NCI-H2029 treated with DMSO at 0.1 percent for 48 hours (cell line): ENCODE measurements around the gene U2AF1L4.
"Not testable (repeated sequence)": the region's sequence is repeated elsewhere in the genome, so short reads cannot be mapped to it uniquely, and the experiment has no call there.

ENCODE experiments used
- DNase-seq: peaks from one replicate; lab custom pipeline; 2025; lab: John Stamatoyannopoulos, UW

U2AF1L4 gene

DNA sequence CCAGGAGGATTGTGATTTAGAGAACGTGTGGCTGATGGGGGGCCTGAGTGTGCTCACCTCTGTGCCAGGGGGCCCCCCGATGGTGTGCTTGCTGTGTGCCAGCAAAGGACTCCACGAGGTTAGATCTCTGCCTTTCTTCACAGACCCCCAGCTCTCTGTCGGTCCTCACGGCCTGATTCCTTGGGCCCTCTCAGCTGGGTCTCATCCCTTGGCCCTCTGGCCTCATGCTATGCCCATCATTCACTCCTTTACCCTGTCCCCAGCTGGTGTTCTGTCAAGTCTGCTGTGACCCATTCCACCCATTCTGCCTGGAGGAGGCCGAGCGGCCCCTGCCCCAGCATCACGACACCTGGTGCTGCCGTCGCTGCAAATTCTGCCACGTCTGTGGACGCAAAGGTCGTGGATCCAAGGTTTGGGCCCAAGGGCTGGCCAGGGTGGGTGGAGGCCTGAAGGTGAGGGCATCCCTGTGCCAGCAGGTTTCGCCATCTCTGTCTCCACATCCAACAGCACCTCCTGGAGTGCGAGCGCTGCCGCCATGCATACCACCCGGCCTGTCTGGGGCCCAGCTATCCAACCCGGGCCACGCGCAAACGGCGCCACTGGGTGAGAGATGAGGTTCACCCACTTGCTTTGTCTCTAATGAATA is 19.9 kb downstream of the U2AF1L4 start:
- no peak for DNase-seq

DNA sequence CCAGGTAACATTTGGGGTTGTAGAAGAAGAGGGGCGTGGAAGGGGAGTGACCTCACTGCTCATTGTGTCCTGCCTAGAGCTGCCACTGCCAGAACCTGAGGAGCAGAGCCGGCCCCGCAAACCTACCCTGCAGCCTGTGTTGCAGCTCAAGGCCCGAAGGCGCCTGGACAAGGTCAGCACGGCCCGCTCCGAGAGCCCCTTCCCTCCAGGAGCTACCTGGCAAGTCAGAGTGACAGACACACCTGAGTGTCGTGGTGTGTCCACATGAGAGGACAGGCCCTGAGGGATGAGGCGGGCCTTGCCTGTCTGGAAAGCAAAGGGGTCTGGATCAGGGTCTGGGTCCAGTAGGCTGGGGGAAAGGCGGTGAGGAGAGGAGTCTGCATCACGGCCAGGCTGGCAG is 20.7 kb downstream of the U2AF1L4 start:
- DNase-seq, result no peak

- DNase-seq, result not testable (repeated sequence)
Observed at GRCh38 chr19:35724132-35724531, 21.1 kb downstream of the U2AF1L4 start.

DNA sequence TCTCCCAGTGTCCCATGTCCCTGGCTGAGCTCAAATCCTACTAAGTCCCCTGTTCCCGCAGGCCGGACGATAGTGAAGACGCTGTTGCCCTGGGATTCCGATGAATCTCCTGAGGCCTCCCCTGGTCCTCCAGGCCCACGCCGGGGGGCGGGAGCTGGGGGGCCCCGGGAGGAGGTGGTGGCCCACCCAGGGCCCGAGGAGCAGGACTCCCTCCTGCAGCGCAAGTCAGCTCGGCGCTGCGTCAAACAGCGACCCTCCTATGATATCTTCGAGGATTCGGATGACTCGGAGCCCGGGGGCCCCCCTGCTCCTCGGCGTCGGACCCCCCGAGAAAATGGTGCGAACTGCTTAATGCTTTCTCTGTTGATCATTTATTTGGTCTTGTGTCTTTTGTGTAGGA is 21.5 kb downstream of the U2AF1L4 start:
- no peak for DNase-seq

DNA sequence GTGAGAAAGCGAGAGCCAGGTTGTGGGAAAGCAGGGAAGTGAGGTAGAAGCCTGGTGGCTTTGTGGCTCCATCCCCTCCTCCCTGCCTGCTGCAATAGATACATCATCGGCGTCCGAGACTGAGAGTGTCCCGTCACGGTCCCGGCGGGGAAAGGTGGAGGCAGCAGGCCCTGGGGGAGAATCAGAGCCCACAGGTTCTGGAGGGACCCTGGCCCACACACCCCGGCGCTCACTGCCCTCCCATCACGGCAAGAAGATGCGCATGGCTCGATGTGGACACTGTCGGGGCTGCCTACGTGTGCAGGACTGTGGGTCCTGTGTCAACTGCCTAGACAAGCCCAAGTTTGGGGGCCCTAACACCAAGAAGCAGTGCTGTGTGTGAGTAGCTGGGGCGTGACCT is 22.3 kb downstream of the U2AF1L4 start:
- DNase-seq, result no peak

GRCh38 chr19:35722461-35722860 is 22.8 kb downstream of the U2AF1L4 start:
- DNase-seq, result no peak

- DNase-seq, result no peak
Observed at GRCh38 chr19:35721374-35721773, 23.8 kb downstream of the U2AF1L4 start.

DNA sequence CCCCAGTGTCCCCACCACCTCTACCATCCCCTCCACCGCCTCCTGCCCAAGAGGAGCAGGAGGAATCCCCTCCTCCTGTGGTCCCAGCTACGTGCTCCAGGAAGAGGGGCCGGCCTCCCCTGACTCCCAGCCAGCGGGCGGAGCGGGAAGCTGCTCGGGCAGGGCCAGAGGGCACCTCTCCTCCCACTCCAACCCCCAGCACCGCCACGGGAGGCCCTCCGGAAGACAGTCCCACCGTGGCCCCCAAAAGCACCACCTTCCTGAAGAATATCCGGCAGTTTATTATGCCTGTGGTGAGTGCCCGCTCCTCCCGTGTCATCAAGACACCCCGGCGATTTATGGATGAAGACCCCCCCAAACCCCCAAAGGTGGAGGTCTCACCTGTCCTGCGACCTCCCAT is 24.6 kb downstream of the U2AF1L4 start:
- no peak for DNase-seq

GRCh38 chr19:35720163-35720524 is 25.1 kb downstream of the U2AF1L4 start:
- no peak for DNase-seq

DNA sequence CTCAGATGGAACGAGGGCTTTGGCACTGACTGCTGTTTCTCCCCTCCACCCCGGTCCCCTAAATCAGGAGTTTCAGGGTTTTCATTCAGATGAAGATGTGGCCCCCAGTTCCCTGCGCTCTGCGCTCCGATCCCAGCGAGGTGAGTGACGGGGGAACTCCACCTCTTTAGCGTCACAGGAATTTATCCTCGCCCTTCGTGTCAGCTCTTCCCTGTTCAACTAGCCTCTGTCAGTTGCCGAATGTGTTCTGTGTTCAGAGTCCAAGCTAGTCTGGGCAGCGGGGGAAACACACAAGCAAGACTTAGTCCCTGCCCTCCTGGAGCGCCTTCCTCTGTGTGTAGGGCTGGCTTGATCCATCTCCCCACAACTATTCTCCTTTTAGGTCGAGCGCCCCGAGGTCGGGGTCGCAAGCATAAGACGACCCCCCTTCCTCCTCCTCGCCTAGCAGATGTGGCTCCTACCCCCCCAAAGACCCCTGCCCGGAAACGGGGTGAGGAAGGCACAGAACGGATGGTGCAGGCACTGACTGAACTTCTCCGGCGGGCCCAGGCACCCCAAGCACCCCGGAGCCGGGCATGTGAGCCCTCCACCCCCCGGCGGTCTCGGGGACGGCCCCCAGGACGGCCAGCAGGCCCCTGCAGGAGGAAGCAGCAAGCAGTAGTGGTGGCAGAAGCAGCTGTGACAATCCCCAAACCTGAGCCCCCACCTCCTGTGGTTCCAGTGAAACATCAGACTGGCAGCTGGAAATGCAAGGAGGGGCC is 25.6 kb downstream of the U2AF1L4 start:
- no peak for DNase-seq

GRCh38 chr19:35718345-35719041 is 26.7 kb downstream of the U2AF1L4 start:
- no peak for DNase-seq

GRCh38 chr19:35717665-35718344 is 27.4 kb downstream of the U2AF1L4 start, which contains the start of gene KMT2B:
TSS of gene KMT2B (plus strand) at chr19:35718003. CDS start at chr19:35718019, 16 bp downstream.
- no peak for DNase-seq

DNA sequence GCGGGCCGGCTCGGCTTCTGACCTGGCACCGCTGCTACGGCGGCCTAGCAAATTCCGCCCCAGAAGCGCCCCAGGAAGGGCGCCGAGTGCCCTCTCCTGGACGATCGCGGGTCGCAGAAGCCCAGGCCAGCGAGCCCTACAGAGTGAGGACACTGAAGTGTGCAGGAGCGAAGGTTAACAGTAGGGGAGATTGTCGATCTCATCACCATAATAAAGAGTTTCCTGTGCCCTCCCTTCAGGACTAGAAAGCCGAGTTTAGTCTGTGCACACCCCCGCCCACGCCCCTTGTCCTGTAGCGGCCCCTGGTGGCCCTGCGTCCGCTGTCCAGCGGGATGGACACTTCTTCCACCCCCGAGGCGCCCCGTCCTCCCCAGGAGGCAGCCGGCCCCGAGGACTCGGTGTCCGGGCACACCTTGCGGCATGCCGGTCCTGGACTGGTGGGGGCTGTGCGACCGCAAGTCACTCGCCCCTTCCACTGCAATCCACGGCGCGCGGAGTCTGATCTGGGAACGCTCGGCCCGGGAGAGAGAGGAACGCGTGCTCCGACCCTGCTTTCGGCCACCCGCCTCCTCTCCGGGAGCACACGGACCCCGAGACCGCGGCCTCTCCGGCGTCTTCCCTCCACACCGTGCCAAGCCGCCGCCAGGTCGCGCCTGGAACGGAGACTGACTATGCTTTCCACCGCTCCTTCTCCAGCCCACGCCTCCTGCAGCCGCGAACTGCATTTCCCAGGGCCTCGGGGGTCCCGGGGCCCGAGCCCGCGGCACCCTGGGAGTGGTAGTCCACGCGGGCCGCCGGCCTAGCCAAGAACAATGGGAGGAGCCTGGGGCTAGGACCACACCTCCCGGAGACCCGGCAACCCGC is 28.2 kb downstream of the U2AF1L4 start:
- DNase-seq, result peak; percentile 84

GRCh38 chr19:35715981-35716800 is 29.0 kb downstream of the U2AF1L4 start:
- DNase-seq, result no peak

DNA sequence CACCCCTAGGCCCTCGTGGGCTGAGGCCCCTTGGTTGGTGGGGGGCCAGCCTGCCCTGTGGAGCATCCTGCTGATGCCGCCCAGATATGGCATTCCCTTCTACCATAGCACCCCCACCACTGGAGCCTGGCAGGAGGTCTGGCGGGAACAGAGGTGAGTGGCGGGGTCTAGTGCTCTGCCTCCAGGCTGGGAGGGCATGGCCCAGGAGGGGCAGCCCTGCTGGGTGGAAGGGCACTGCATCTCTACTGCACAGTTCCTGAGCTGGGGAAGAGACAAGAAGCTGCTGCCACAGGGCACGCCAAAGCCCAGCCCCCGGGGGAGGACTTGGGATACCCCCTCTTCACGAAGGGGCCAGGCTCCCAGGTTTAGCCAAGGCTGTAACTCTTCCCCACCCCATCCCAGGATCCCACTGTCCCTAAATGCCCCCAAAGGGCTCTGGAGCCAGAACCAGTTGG is 29.8 kb downstream of the U2AF1L4 start:
- no peak for DNase-seq

DNA sequence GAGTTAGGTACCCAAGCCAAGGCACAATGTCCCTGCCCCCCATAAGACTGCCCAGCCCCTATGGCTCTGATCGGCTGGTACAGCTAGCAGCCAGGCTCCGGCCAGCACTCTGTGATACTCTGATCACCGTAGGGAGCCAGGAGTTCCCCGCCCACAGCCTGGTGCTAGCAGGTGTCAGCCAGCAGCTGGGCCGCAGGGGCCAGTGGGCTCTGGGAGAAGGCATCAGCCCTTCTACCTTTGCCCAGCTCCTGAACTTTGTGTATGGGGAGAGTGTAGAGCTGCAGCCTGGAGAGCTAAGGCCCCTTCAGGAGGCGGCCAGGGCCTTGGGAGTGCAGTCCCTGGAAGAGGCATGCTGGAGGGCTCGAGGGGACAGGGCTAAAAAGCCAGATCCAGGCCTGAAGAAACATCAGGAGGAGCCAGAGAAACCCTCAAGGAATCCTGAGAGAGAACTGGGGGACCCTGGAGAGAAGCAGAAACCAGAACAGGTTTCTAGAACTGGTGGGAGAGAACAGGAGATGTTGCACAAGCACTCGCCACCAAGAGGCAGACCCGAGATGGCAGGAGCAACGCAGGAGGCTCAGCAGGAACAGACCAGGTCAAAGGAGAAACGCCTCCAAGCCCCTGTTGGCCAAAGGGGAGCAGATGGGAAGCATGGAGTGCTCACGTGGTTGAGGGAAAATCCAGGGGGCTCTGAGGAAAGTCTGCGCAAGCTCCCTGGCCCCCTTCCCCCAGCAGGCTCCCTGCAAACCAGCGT is 30.4 kb downstream of the U2AF1L4 start:
- DNase-seq, result no peak

DNA sequence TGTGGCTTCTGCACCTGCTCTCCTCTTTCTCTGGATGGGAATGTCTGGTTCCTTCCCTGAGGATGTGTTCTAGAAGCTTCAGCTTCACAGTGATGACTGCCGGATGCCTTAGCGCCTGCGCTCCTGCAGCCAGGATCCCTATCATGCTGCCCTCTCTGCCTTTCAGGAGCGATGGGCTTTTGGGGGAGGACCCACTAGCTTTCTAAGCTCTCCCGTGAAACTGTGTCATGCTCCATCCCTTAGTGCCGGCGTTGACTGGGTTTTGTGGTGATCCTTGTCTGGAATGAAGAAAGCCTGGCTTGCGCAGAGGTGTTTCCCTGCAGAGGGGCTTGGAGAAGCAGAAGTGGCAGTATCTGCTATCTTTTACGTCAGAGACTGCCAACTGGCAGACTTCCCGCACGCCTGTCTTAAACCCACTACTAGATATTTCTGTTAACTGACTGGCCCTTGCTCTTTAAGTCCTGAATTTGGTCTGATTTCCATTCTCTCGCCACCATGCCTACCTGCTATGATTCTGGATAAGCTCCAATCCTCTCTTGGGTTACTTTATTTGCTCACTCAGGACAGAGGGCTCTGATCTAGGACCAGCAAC is 31.2 kb downstream of the U2AF1L4 start:
- DNase-seq, result no peak

- no peak for DNase-seq
Observed at GRCh38 chr19:35713506-35713850, 31.7 kb downstream of the U2AF1L4 start.
